Spleen (tissue), 7 donors: ENCODE data around the gene SNX22.

Experiments used
- POLR2AphosphoS5 ChIP-seq, 3 donors: sonication (generic); formaldehyde crosslinking; IDR thresholded peaks; one replicate each; pipeline ENCODE4 v1.5.1; 2017; ENCODE audit warnings: antibody characterized with exemption in 3 of 3
- TF ChIP-seq, protein P1 (sequence below), 11 experiments: fragments of 200-600 bp in 7 of 11; fragments of 450-650 bp in 4 of 11; sonication (generic) in 4 of 11; IDR thresholded peaks in 8 of 11; conservative IDR thresholded peaks in 3 of 11; 1 replicate in 7 of 11; 2 replicates in 4 of 11; pipeline versions ENCODE4 v1.4.0 to v1.8.0; 2016 to 2021; ENCODE audit warnings: antibody characterized with exemption in 11 of 11, inconsistent platforms in 4 of 11, mild to moderate bottlenecking in 1 of 11
- donor health status: DM: no; HTN: no; CAD: no; lungs with moderate emphysema.
- donor health status: DM: no; HTN: no; CAD: no.
- donor health status: DM: no; HTN: no; CAD: no.

DNA sequence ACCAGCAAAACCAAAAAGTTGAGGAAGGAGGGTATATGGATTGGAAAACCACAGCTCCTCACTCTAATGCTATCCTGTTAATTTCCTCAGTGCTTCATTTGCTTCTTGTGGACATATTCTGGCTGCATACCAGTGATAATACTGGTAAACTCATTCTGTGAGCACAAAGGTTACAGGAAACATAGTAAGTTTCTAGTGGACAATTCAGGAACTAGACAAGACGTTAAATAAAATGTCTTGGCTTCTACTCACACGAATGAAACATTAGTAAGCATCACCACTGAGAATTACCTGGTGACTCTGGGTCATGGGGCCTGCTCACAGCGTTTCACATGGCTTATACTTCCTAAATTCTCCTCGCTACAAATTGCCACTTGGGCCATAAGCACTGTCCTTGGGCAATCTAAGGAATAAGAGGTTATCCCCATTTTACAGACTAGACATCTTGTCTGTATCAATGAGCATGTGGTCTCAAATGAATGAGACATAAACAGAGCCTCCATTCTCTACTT, 31.4 kb downstream of the SNX22 start:
- TF ChIP-seq, protein P1, sequence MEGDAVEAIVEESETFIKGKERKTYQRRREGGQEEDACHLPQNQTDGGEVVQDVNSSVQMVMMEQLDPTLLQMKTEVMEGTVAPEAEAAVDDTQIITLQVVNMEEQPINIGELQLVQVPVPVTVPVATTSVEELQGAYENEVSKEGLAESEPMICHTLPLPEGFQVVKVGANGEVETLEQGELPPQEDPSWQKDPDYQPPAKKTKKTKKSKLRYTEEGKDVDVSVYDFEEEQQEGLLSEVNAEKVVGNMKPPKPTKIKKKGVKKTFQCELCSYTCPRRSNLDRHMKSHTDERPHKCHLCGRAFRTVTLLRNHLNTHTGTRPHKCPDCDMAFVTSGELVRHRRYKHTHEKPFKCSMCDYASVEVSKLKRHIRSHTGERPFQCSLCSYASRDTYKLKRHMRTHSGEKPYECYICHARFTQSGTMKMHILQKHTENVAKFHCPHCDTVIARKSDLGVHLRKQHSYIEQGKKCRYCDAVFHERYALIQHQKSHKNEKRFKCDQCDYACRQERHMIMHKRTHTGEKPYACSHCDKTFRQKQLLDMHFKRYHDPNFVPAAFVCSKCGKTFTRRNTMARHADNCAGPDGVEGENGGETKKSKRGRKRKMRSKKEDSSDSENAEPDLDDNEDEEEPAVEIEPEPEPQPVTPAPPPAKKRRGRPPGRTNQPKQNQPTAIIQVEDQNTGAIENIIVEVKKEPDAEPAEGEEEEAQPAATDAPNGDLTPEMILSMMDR (IDR thresholded peaks at IDR 0.05 in 8 of 11, conservative IDR thresholded peaks at IDR 0.05 in 3 of 11): no peak
- TF ChIP-seq POLR2AphosphoS5 (IDR thresholded peaks at IDR 0.05): no peak
